HG03159 (cell line): ENCODE results near the gene NFIA.

ENCODE experiments used
- ATAC-seq: cut with Tn5 transposase; IDR thresholded peaks from one replicate; pipeline ENCODE4 v1.9.1; 2021; ENCODE audit warnings: mild to moderate bottlenecking, moderate library complexity; ENCODE audit not compliant: unreplicated experiment

Gene NFIA

GRCh38 chr1:61404597-61405376 lies 322.4 kb downstream of the NFIA start:
- ATAC-seq, result no peak

GRCh38 chr1:61406467-61406866 lies 324.1 kb downstream of the NFIA start:
- no peak for ATAC-seq

GRCh38 chr1:61412601-61413000 lies 330.2 kb downstream of the NFIA start:
- no peak for ATAC-seq

- ATAC-seq, result no peak
Observed at GRCh38 chr1:61419196-61419595, 336.8 kb downstream of the NFIA start.

DNA sequence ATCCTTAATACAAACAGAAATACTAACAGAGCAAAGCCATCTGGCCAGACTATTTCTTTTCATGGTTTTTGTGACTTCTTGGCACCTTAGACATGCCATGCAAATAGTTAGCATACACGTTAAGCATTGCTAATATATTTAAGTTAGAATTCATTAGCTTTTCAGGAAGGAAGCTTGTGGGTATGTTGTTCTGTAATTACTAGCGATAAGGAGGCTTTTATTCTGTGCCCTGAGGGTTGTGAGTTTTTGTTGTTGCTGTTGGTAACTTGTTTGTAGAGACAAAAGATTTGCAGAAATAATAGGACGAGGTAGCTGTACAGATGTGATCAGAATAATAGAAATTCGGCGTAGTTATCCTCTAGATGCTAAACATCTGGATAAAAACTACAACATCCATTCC lies 337.3 kb downstream of the NFIA start:
- ATAC-seq, result no peak

GRCh38 chr1:61420243-61420642 lies 337.9 kb downstream of the NFIA start:
- no peak for ATAC-seq

DNA sequence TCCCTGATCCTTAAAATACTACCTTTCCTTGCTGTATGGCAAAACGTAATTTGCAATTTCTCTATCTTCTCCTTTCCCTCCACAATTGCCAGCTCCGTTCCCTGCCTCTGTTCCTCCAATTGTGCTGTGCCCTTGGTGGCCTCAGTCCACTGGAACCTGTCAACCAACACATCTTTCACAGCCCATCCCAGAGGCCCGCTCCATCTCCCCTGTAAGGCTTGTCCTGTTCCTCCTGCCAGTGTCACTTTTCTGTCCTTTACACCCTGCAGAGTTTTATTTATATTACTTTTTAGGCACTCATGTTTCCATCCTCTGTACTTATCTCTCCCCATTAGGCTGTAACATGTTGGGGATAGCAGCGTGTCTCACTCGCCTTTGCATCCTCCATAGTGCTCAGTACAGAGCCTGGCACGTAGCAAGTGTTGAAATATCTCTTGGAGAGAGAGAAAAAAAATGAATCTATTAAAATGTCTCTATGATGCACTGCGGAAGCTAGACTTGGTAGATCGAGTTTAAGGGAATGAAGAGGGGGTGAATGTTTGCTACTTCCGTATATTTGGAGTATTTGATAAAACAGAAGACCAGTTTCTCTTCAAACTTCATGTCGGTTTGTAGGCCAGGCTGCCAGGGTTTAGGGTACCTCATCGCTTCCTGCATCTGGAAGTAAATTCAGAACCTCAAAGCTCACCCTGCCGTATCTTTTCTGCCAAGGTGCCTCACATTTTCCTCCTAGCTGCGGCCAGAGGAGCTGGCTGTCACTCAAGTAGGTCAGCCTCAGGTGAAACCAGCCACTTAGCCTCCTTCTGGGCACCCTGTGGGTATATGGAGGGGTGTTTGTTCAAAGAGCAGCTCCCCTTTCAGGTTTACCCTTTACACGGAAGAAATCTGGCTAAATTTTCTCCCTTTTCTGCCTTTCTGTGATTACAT lies 338.8 kb downstream of the NFIA start:
- ATAC-seq, result no peak

- no peak for ATAC-seq
Observed at GRCh38 chr1:61423643-61424042, 341.3 kb downstream of the NFIA start.

- ATAC-seq, result no peak
Observed at GRCh38 chr1:61424382-61424781, 342.0 kb downstream of the NFIA start.

- no peak for ATAC-seq
Observed at GRCh38 chr1:61425040-61425439, 342.7 kb downstream of the NFIA start.

- no peak for ATAC-seq
Observed at GRCh38 chr1:61426254-61426653, 343.9 kb downstream of the NFIA start.

GRCh38 chr1:61426885-61427284 lies 344.5 kb downstream of the NFIA start:
- ATAC-seq, result no peak

DNA sequence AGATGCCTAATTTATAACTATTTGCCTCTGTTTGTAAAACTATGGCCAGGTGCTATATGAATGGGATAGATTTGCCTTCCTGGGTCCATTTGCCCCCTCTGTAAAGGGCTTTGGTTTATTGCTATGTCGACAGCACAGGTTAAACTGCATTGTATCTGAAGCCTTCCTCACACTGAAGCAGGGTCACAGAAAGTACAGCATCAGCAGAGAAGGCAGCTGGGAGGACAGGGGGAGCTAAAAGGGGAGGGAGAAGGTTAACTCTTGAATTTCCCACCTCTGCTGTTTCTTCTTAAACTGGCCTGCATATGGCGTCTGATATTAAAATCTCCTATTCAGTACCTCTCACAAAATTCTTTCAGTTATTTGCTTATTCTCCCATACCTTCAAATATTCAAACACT lies 345.1 kb downstream of the NFIA start:
- no peak for ATAC-seq

DNA sequence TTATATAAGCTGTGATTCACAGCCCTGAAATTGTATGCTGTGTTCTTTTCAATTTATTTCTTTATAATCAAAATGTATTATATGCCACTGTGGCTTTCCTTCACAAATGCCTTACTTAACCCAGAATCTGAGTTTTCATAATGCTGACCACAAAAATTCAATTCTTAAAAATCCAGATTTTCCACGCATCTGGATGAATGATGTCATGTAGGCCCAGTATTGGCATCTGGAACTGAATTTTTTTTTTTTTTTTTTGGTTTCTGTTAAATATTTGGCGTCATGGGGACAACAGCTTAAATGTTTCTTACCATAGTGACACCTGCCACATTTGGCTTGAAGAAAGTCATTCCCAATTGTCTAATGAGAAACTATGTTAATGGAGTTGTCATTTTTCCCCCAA lies 345.8 kb downstream of the NFIA start:
- ATAC-seq, result no peak

GRCh38 chr1:61432616-61433388 lies 350.4 kb downstream of the NFIA start:
- no peak for ATAC-seq

GRCh38 chr1:61433646-61434045 lies 351.3 kb downstream of the NFIA start:
- ATAC-seq, result no peak

DNA sequence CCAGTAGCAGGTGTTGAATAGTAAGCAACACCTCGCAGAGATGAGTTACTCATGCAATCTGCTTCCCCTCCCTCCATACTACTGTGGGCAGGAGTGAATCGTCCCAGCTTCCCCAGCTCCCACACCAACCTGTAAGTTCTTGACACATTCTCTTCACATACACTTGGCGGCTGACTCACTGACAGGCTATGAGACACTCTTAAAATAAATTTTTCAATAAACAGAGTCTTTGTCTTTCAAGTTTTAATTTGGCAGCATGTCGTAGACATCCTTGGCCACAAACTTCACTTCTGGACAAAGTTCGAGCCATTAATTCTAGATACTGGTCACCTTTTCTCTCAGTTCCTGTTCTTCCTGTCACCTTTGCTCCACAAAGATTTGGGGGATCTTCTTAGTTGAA lies 351.9 kb downstream of the NFIA start:
- ATAC-seq, result no peak

DNA sequence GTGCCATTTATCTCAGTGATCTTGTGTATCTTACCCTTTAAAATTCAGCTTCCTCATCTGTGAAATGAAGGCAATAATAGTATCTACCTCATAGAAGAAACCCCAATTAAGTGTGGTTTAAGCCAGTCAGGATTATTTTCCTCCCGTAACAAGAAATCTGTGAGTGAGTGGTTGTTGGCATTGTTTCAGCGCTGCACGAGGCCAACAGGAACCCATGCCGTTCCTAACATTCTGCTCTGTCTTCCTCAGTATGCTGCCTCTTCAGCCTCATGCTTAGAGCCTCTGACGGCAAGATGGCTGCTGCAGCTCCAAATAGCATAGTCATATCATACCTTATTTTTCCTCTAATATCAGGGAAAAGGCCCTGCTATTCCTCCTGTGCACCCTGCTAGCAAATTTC lies 352.9 kb downstream of the NFIA start:
- no peak for ATAC-seq

DNA sequence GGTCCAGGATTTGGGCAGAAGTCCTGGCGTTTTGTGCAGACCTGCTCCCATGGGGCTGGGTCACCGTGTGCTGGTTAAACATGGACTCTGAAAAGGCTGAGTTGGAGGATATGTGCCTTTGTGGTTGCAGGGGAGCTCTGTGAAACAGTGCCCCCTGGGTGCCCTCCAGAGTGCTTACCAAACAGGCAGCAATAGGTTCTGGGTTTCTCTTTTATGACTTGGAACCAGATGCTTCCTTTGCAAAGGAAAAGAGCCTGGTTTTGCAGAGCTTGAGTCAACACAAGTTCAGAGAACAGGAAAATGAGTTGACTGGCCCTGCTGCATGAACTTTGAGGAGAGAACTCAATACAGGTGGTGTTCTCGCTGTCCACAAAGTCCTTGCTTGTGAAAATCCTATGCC lies 353.7 kb downstream of the NFIA start:
- ATAC-seq, result no peak

DNA sequence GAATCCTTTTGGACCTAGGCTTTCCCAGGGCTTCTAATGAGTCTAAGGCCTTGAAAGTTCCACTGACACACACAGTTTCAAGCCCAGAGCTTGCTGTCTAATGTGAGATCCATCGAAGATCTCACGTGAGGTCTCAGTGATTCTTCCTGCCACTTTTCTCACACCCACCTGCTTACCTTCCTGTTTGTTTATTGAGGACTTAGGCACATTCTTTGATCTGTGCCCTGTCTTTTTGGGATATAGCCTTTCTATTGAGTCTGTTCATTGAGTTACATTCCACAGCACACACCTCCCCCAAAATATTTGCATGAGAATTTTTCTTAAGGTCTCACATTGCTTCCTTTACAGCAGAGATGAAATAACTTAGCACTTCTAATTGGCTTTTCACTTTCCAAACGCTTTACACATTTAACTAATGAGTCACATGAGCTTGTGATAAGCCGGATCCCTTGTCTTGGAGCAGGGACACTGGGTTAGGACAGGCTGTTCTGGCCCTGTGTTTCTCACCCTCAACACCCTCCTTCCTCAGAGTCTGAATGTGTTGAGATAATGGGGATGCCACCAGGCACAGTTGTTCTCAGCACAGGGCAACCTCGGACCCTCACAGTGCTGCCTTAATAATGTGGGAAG lies 354.2 kb downstream of the NFIA start:
- ATAC-seq, result no peak

DNA sequence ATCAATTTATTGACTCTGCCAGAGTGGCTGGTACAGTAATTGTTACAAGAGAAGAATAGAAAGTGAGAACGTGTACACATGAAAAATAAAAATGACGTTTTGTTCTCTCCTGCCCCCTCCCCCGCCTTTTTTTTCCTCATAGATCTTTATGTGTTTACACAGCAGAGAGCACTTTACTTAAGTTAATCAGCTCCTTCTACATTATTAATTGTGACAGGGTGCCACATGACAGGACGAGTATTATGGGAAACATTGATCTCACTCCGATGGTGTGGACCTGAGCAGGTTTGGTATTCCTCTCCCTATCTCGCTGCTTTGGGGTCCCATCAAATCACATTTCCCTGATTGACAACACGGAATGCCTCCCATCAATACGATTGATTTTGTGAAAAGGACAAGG lies 356.9 kb downstream of the NFIA start:
- no peak for ATAC-seq
